Naive B cell (primary cell): Measurements from ENCODE around the gene RASSF8. TPM values are rescaled to one million over a fixed set of nuclear protein-coding genes. Genes with fewer than 3 reads are reported as not detected.
A peak's percentile ranks its signal among the peaks of the same experiment; 100 is the strongest.

Source experiments
- ATAC-seq, 2 donors: fragments of 150-1000 bp; cut with Tn5 transposase; 2 replicates each; pipeline ENCODE4 v1.10.0; 2021; ENCODE audit warnings: low read depth in 2 of 2, mild to moderate bottlenecking in 2 of 2, moderate library complexity in 2 of 2
- DNase-seq: peaks from one replicate; pipeline ENCODE4 v3.0.0; 2022
- H3K27ac Mint-ChIP-seq, 6 donors: one replicate each; pipeline ENCODE4 v1.8.0; 2020 to 2022; ENCODE audit warnings: mild to moderate bottlenecking in 6 of 6, mixed read lengths in 6 of 6, moderate library complexity in 5 of 6, inconsistent platforms in 2 of 6
- H3K27me3 Mint-ChIP-seq, 3 donors: one replicate each; pipeline ENCODE4 v1.8.0; 2021 to 2022; ENCODE audit warnings: mixed read lengths in 3 of 3, mild to moderate bottlenecking in 1 of 3
- H3K36me3 Mint-ChIP-seq, 2 donors: one replicate each; pipeline ENCODE4 v1.8.0; 2020 to 2022; ENCODE audit warnings: mixed read lengths in 2 of 2, inconsistent platforms in 1 of 2, mild to moderate bottlenecking in 1 of 2
- H3K4me1 Mint-ChIP-seq, 3 donors: one replicate each; pipeline ENCODE4 v1.8.0; 2020 to 2022; ENCODE audit warnings: mixed read lengths in 3 of 3, inconsistent platforms in 1 of 3, mild to moderate bottlenecking in 1 of 3, moderate library complexity in 1 of 3
- H3K4me3 Mint-ChIP-seq, 8 donors: one replicate each; pipeline ENCODE4 v1.8.0; 2020 to 2022; ENCODE audit warnings: mild to moderate bottlenecking in 8 of 8, mixed read lengths in 8 of 8, moderate library complexity in 8 of 8, inconsistent platforms in 2 of 8
- H3K9me3 Mint-ChIP-seq, 7 donors: one replicate each; pipeline ENCODE4 v1.8.0; 2020 to 2022; ENCODE audit warnings: mixed read lengths in 7 of 7, mild to moderate bottlenecking in 5 of 7, inconsistent platforms in 2 of 7, moderate library complexity in 1 of 7
- polyA plus RNA-seq, 6 donors: library from polyadenylated mRNA; unstranded; fragments of 300-500 nt; fragmentation: Illumina TruSeq; gene quantifications; one replicate each; pipeline ENCODE4 v1.2.3, GENCODE V29; 2021; ENCODE audit warnings: low read depth in 6 of 6

RASSF8 gene
- polyA plus RNA-seq, 6 donors from 2014 or later, result not detected

- Mint-ChIP-seq H3K4me3 (no peak overlapping the region), H3K27me3 (no peaks in the 10 kb centered on the region), H3K9me3 (peaks cover 7 to 29% (median 12%) of the 10 kb centered on the region in 7 donors), H3K27ac (no peak overlapping the region), H3K4me1 (no peaks in the 10 kb centered on the region), H3K36me3 (peaks cover 5 to 9% of the 10 kb centered on the region in 2 donors)
- no peak for ATAC-seq
- no peak for DNase-seq
Observed at GRCh38 chr12:26080911-26081310, 122.4 kb downstream of the RASSF8 start.

- Mint-ChIP-seq H3K9me3 (peaks cover 6 to 17% (median 8%) of the 10 kb centered on the region in 7 donors), H3K4me1 (peaks cover 0 to 4% (median 0%) of the 10 kb centered on the region in 3 donors), H3K4me3 (no peak overlapping the region), H3K27me3 (no peaks in the 10 kb centered on the region), H3K27ac (peak overlapping the region in 1 of 6 donors; percentile 2), H3K36me3 (peaks cover 5 to 9% of the 10 kb centered on the region in 2 donors)
- DNase-seq (no peak), ATAC-seq (no peak)
Observed at GRCh38 chr12:26086936-26087335, 128.5 kb downstream of the RASSF8 start.

- H3K4me1 Mint-ChIP-seq, result peaks cover 0 to 4% (median 0%) of the 10 kb centered on the region in 3 donors
- H3K27me3 Mint-ChIP-seq, result no peaks in the 10 kb centered on the region
- no peak overlapping the region for H3K4me3 Mint-ChIP-seq
- H3K27ac Mint-ChIP-seq, result no peak overlapping the region
- H3K36me3 Mint-ChIP-seq, result peaks cover 0 to 5% of the 10 kb centered on the region in 2 donors
- DNase-seq (no peak), ATAC-seq (peak; percentile 90 to 94)
- peaks cover 0 to 8% (median 4%) of the 10 kb centered on the region in 7 donors for H3K9me3 Mint-ChIP-seq
Observed at GRCh38 chr12:26088998-26089397, 130.5 kb downstream of the RASSF8 start.

GRCh38 chr12:26090836-26091510, 132.5 kb downstream of the RASSF8 start:
- Mint-ChIP-seq H3K4me1 (peaks cover 0 to 4% (median 0%) of the 10 kb centered on the region in 3 donors), H3K9me3 (peaks cover 0 to 2% (median 0%) of the 10 kb centered on the region in 7 donors), H3K4me3 (no peak overlapping the region), H3K27ac (peak overlapping the region in 1 of 6 donors; percentile 71), H3K36me3 (no peaks in the 10 kb centered on the region), H3K27me3 (no peaks in the 10 kb centered on the region)
- ATAC-seq, result no peak
- no peak for DNase-seq

- Mint-ChIP-seq H3K27me3 (peaks cover 0 to under 1% (median 0%) of the 10 kb centered on the region in 3 donors), H3K27ac (peak overlapping the region in 1 of 6 donors; percentile 11), H3K4me3 (no peak overlapping the region), H3K9me3 (no peaks in the 10 kb centered on the region), H3K36me3 (no peaks in the 10 kb centered on the region), H3K4me1 (peaks cover 0 to 4% (median 0%) of the 10 kb centered on the region in 3 donors)
- DNase-seq (no peak), ATAC-seq (no peak)
Observed at GRCh38 chr12:26091822-26092221, 133.3 kb downstream of the RASSF8 start.

GRCh38 chr12:26092346-26093105, 134.0 kb downstream of the RASSF8 start:
- no peak for DNase-seq
- ATAC-seq, result no peak
- Mint-ChIP-seq H3K27ac (no peak overlapping the region), H3K4me1 (peaks cover 0 to 4% (median 0%) of the 10 kb centered on the region in 3 donors), H3K9me3 (no peaks in the 10 kb centered on the region), H3K36me3 (no peaks in the 10 kb centered on the region), H3K4me3 (peak overlapping the region in 1 of 8 donors; percentile 56), H3K27me3 (peaks cover 0 to 7% (median 0%) of the 10 kb centered on the region in 3 donors)

- peaks cover 0 to 7% (median 0%) of the 10 kb centered on the region in 3 donors for H3K27me3 Mint-ChIP-seq
- no peaks in the 10 kb centered on the region for H3K9me3 Mint-ChIP-seq
- no peak overlapping the region for H3K27ac Mint-ChIP-seq
- ATAC-seq (no peak), DNase-seq (no peak)
- H3K4me1 Mint-ChIP-seq, result no peaks in the 10 kb centered on the region
- no peaks in the 10 kb centered on the region for H3K36me3 Mint-ChIP-seq
- H3K4me3 Mint-ChIP-seq, result no peak overlapping the region
Observed at GRCh38 chr12:26095186-26095585, 136.7 kb downstream of the RASSF8 start.

- ATAC-seq (no peak), DNase-seq (no peak)
- H3K36me3 Mint-ChIP-seq, result no peaks in the 10 kb centered on the region
- H3K27me3 Mint-ChIP-seq, result peaks cover 0 to 9% (median 0%) of the 10 kb centered on the region in 3 donors
- H3K9me3 Mint-ChIP-seq, result no peaks in the 10 kb centered on the region
- H3K27ac Mint-ChIP-seq, result no peak overlapping the region
- H3K4me3 Mint-ChIP-seq, result no peak overlapping the region
- no peaks in the 10 kb centered on the region for H3K4me1 Mint-ChIP-seq
Observed at GRCh38 chr12:26096036-26096435, 137.6 kb downstream of the RASSF8 start.

GRCh38 chr12:26097046-26097878, 138.8 kb downstream of the RASSF8 start:
- Mint-ChIP-seq H3K9me3 (no peaks in the 10 kb centered on the region), H3K4me3 (no peak overlapping the region), H3K36me3 (no peaks in the 10 kb centered on the region), H3K27ac (no peak overlapping the region), H3K27me3 (peaks cover 0 to 12% (median 0%) of the 10 kb centered on the region in 3 donors), H3K4me1 (no peaks in the 10 kb centered on the region)
- DNase-seq (peak; percentile 65), ATAC-seq (peak; percentile 88 to 99)

GRCh38 chr12:26100666-26101349, 142.3 kb downstream of the RASSF8 start:
- H3K9me3 Mint-ChIP-seq, result no peaks in the 10 kb centered on the region
- no peaks in the 10 kb centered on the region for H3K36me3 Mint-ChIP-seq
- no peak for DNase-seq
- no peak overlapping the region for H3K4me3 Mint-ChIP-seq
- no peak for ATAC-seq
- H3K27me3 Mint-ChIP-seq, result peaks cover 0 to 12% (median 0%) of the 10 kb centered on the region in 3 donors
- no peaks in the 10 kb centered on the region for H3K4me1 Mint-ChIP-seq
- H3K27ac Mint-ChIP-seq, result no peak overlapping the region

- Mint-ChIP-seq H3K27ac (no peak overlapping the region), H3K9me3 (no peaks in the 10 kb centered on the region), H3K36me3 (no peaks in the 10 kb centered on the region), H3K4me3 (no peak overlapping the region), H3K27me3 (peaks cover 0 to 12% (median 0%) of the 10 kb centered on the region in 3 donors), H3K4me1 (no peaks in the 10 kb centered on the region)
- DNase-seq (no peak), ATAC-seq (no peak)
Observed at GRCh38 chr12:26101350-26101734, 142.9 kb downstream of the RASSF8 start.

GRCh38 chr12:26101763-26102162, 143.3 kb downstream of the RASSF8 start:
- Mint-ChIP-seq H3K4me3 (no peak overlapping the region), H3K27ac (no peak overlapping the region), H3K27me3 (peaks cover 0 to 12% (median 0%) of the 10 kb centered on the region in 3 donors), H3K9me3 (no peaks in the 10 kb centered on the region), H3K4me1 (no peaks in the 10 kb centered on the region), H3K36me3 (no peaks in the 10 kb centered on the region)
- DNase-seq (no peak), ATAC-seq (no peak)

- no peaks in the 10 kb centered on the region for H3K36me3 Mint-ChIP-seq
- DNase-seq, result no peak
- H3K27ac Mint-ChIP-seq, result no peak overlapping the region
- no peak for ATAC-seq
- H3K27me3 Mint-ChIP-seq, result peaks cover 0 to 5% (median 0%) of the 10 kb centered on the region in 3 donors
- H3K4me1 Mint-ChIP-seq, result no peaks in the 10 kb centered on the region
- H3K4me3 Mint-ChIP-seq, result no peak overlapping the region
- no peaks in the 10 kb centered on the region for H3K9me3 Mint-ChIP-seq
Observed at GRCh38 chr12:26102953-26103352, 144.5 kb downstream of the RASSF8 start.
